NCI-H128 (cell line): ENCODE data around the gene TBXAS1.
"Not testable (repeated sequence)": the region's sequence is repeated elsewhere in the genome, so short reads cannot be mapped to it uniquely, and the experiment has no call there.

Experiments used
- DNase-seq: peaks from one replicate; lab custom pipeline; 2025; ENCODE audit not compliant: unreplicated experiment; lab: John Stamatoyannopoulos, UW

The TBXAS1 gene

GRCh38 chr7:139913021-139913844 is 84.2 kb downstream of the TBXAS1 start:
- no peak for DNase-seq

- DNase-seq, result no peak
These were observed 84.7 kb downstream of the TBXAS1 start for GRCh38 chr7:139913845-139914135.

- no peak for DNase-seq
These were observed 85.5 kb downstream of the TBXAS1 start for GRCh38 chr7:139914306-139915267.

GRCh38 chr7:139915268-139915863 is 86.3 kb downstream of the TBXAS1 start:
- no peak for DNase-seq

GRCh38 chr7:139915864-139916716 is 87.0 kb downstream of the TBXAS1 start:
- no peak for DNase-seq

GRCh38 chr7:139916717-139917395 is 87.8 kb downstream of the TBXAS1 start:
- DNase-seq, result no peak

GRCh38 chr7:139917851-139918250 is 88.8 kb downstream of the TBXAS1 start:
- no peak for DNase-seq

GRCh38 chr7:139918480-139918879 is 89.4 kb downstream of the TBXAS1 start:
- no peak for DNase-seq

- DNase-seq, result no peak
These were observed 94.0 kb downstream of the TBXAS1 start for GRCh38 chr7:139923090-139923489.

- DNase-seq, result no peak
These were observed 95.4 kb downstream of the TBXAS1 start for GRCh38 chr7:139924461-139924860.

GRCh38 chr7:139929221-139929620 is 100.2 kb downstream of the TBXAS1 start:
- DNase-seq, result not testable (repeated sequence)

- no peak for DNase-seq
These were observed 101.4 kb downstream of the TBXAS1 start for GRCh38 chr7:139930286-139930965.

GRCh38 chr7:139931190-139931934 is 102.3 kb downstream of the TBXAS1 start:
- no peak for DNase-seq

- no peak for DNase-seq
These were observed 103.5 kb downstream of the TBXAS1 start for GRCh38 chr7:139932531-139932930.

- no peak for DNase-seq
These were observed 107.8 kb downstream of the TBXAS1 start for GRCh38 chr7:139936760-139937310.

GRCh38 chr7:139937715-139938114 is 108.7 kb downstream of the TBXAS1 start:
- DNase-seq, result no peak

GRCh38 chr7:139940866-139941265 is 111.8 kb downstream of the TBXAS1 start:
- DNase-seq, result no peak

- DNase-seq, result no peak
These were observed 112.4 kb downstream of the TBXAS1 start for GRCh38 chr7:139941421-139941820.

GRCh38 chr7:139941866-139942265 is 112.8 kb downstream of the TBXAS1 start:
- no peak for DNase-seq
